Endothelial cell of umbilical vein (primary cell): ENCODE measurements around the gene CLCN6. TPM values are rescaled to one million over a fixed set of nuclear protein-coding genes. Genes with fewer than 3 reads are reported as not detected.

Source experiments
- BruUV-seq: library from RNA; stranded (reverse); fragments of 400-500 nt; replicated peaks from 2 replicates; lab custom pipeline; 2021; lab: Mats Ljungman, UMichigan
- CTCF ChIA-PET: fragments of 300-600, 350-600 bp; sonication (Branson Sonifier 250); formaldehyde crosslinking; loops from one replicate; lab custom pipeline; 2021; ENCODE audit warnings: antibody characterized with exemption, inconsistent platforms; lab: Charles Lee
- POLR2A ChIA-PET: fragments of 300-600, 350-600 bp; sonication (Branson Sonifier 250); formaldehyde crosslinking; loops from one replicate; lab custom pipeline; 2021; ENCODE audit warnings: antibody characterized with exemption, inconsistent platforms; lab: Charles Lee
- DNase-seq: peaks from one replicate; pipeline ENCODE4 v3.0.0-alpha.2; 2011; ENCODE audit warnings: low read depth, low spot score
- FAIRE-seq: peaks from 2 replicates; lab custom pipeline; 2011; peaks lifted over from hg19 to GRCh38; lab: Jason Lieb, UNC
- H2AFZ ChIP-seq: 2 replicates; pipeline ENCODE4 v1.6.0; 2012; ENCODE audit warnings: low read depth, low read length, control low read depth, inconsistent platforms
- H3K27ac ChIP-seq: 2 replicates; pipeline ENCODE4 v1.5.1; 2011; ENCODE audit warnings: low read depth, mild to moderate bottlenecking, control low read depth, low read length, moderate library complexity; ENCODE audit not compliant: insufficient read depth
- H3K27me3 ChIP-seq, 2 experiments: 2 replicates each; pipeline versions ENCODE4 v1.6.0 to v1.6.1; 2011; ENCODE audit warnings: low read length in 2 of 2, mixed read lengths in 1 of 2; ENCODE audit not compliant: control insufficient read depth in 2 of 2, insufficient read depth in 2 of 2
- H3K36me3 ChIP-seq, 2 experiments: 2 replicates in 1 of 2; 3 replicates in 1 of 2; pipeline ENCODE4 v1.5.1; 2011; ENCODE audit warnings: low read length in 2 of 2, mild to moderate bottlenecking in 1 of 2, moderate library complexity in 1 of 2; ENCODE audit not compliant: control insufficient read depth in 2 of 2, insufficient read depth in 2 of 2; ENCODE audit errors: extremely low read depth in 1 of 2
- H3K4me1 ChIP-seq: 3 replicates; pipeline ENCODE4 v1.5.1; 2011; ENCODE audit warnings: mild to moderate bottlenecking, low read length; ENCODE audit not compliant: control insufficient read depth, insufficient read depth; ENCODE audit errors: extremely low read depth
- H3K4me2 ChIP-seq: 2 replicates; pipeline ENCODE4 v1.6.1; 2011; ENCODE audit warnings: low read length, control low read depth, mixed read lengths; ENCODE audit not compliant: insufficient read depth
- H3K4me3 ChIP-seq, 3 experiments: fragments of 200-600 bp in 1 of 3; sonication (generic), shearing (Covaris generic) in 1 of 3; replicated peaks in 1 of 3; 2 replicates each; pipeline ENCODE4 v1.5.1; 2011 to 2016; ENCODE audit warnings: control low read depth in 3 of 3, low read length in 3 of 3, mild to moderate bottlenecking in 2 of 3, inconsistent platforms in 1 of 3, low read depth in 1 of 3, moderate library complexity in 1 of 3; ENCODE audit not compliant: insufficient read depth in 1 of 3
- H3K79me2 ChIP-seq: 2 replicates; pipeline ENCODE4 v1.6.0; 2012; ENCODE audit warnings: low read length, inconsistent platforms; ENCODE audit not compliant: control insufficient read depth, insufficient read depth
- H3K9ac ChIP-seq: replicated peaks from 2 replicates; pipeline ENCODE3; 2011; ENCODE audit warnings: low read length, control low read depth; ENCODE audit not compliant: insufficient read depth; ENCODE audit errors: extremely low read depth
- H3K9me1 ChIP-seq: replicated peaks from 3 replicates; pipeline ENCODE4 v1.6.0; 2011; ENCODE audit warnings: mild to moderate bottlenecking, low read length; ENCODE audit not compliant: control insufficient read depth, insufficient read depth; ENCODE audit errors: extremely low read depth
- H3K9me3 ChIP-seq: replicated peaks from 2 replicates; pipeline ENCODE4 v1.5.1; 2012; ENCODE audit warnings: low read length, inconsistent platforms; ENCODE audit not compliant: control insufficient read depth, insufficient read depth
- H4K20me1 ChIP-seq: replicated peaks from 2 replicates; pipeline ENCODE3; 2011; ENCODE audit warnings: mild to moderate bottlenecking, low read length; ENCODE audit not compliant: control insufficient read depth, insufficient read depth; ENCODE audit errors: extremely low read depth
- CTCF ChIP-seq, 2 donors: IDR thresholded peaks; 1 replicate in 1 of 2; 2 replicates in 1 of 2; pipeline ENCODE4 v1.5.1; 2011; ENCODE audit warnings: low read length in 2 of 2, mild to moderate bottlenecking in 2 of 2, moderate library complexity in 2 of 2, control low read depth in 1 of 2, inconsistent platforms in 1 of 2, low read depth in 1 of 2; ENCODE audit not compliant: insufficient read depth in 1 of 2; ENCODE audit errors: extremely low read depth in 1 of 2
- EZH2 ChIP-seq: IDR thresholded peaks from 2 replicates; pipeline ENCODE4 v1.6.1; 2012; ENCODE audit warnings: borderline replicate concordance, low read depth, mild to moderate bottlenecking, moderate library complexity, low read length, inconsistent platforms; ENCODE audit not compliant: severe bottlenecking
- FOS ChIP-seq: IDR thresholded peaks from 2 replicates; pipeline ENCODE4 v1.6.1; 2011; ENCODE audit warnings: mild to moderate bottlenecking, low read length, moderate library complexity, borderline replicate concordance; ENCODE audit not compliant: insufficient read depth
- GATA2 ChIP-seq: IDR thresholded peaks from 2 replicates; pipeline ENCODE4 v1.7.0; 2011; ENCODE audit warnings: low read depth, mild to moderate bottlenecking, moderate library complexity, mixed read lengths, low read length; ENCODE audit not compliant: insufficient read length, insufficient read depth
- JUN ChIP-seq: IDR thresholded peaks from 2 replicates; pipeline ENCODE4 v1.6.1; 2011; ENCODE audit warnings: borderline replicate concordance, low read depth; ENCODE audit not compliant: insufficient read length, insufficient read depth
- MYC ChIP-seq: IDR thresholded peaks from one replicate; pipeline ENCODE4 v1.6.1; 2011; ENCODE audit warnings: mild to moderate bottlenecking, low read depth, low read length
- POLR2A ChIP-seq: IDR thresholded peaks from 2 replicates; pipeline ENCODE4 v1.6.1; 2012; ENCODE audit warnings: low read depth, mild to moderate bottlenecking, control low read depth, low read length
- POLR2AphosphoS5 ChIP-seq: IDR thresholded peaks from 2 replicates; pipeline ENCODE4 v1.6.1; 2012; ENCODE audit warnings: low read depth, mild to moderate bottlenecking, control low read depth, low read length, moderate library complexity; ENCODE audit not compliant: insufficient read depth
- dilution Hi-C: fragments of 300-500 bp; cut with MboI; formaldehyde crosslinking; loops from one replicate; pipeline ENCODE4 v1.15.0; 2019; ENCODE audit warnings: low sequenced_read_pairs; ENCODE audit not compliant: extremely low pct_ligation_motif_present
- intact Hi-C: fragments of 100-400 bp; cut with micrococcal nuclease; formaldehyde crosslinking; loops from one replicate; pipeline ENCODE4 v1.10.0; 2022
- polyA plus RNA-seq, 4 experiments: library from polyadenylated mRNA; depleted of rRNA in 3 of 4; stranded (reverse) in 3 of 4; unstranded in 1 of 4; fragments of >200 nt; gene quantifications; 2 replicates each; pipeline versions ENCODE4 v1.2.1 to v1.2.3, GENCODE V29; 2011 to 2012; ENCODE audit warnings: missing spikeins in 1 of 4
- small RNA-seq: library from RNA; depleted of rRNA; stranded (forward); fragments of <200 nt; gene quantifications from one replicate; pipeline ENCODE3, GENCODE V24; 2012; ENCODE audit warnings: low replicate concordance, low read depth; ENCODE audit not compliant: insufficient read depth, insufficient read length
- total RNA-seq: library from RNA; stranded (reverse); gene quantifications from 2 replicates; pipeline ENCODE4 v1.2.3, GENCODE V29; 2021
- TF ChIP-seq, protein P1 (sequence below): IDR thresholded peaks from 2 replicates; pipeline ENCODE4 v1.6.1; 2011; ENCODE audit not compliant: insufficient read depth, insufficient read length

The CLCN6 gene
- total and polyA plus RNA-seq, 2 donors (not counting 3 experiments of a cell fraction or from before 2014, with no cell fraction given): 20.4 to 41.2 TPM

- Histone ChIP-seq H3K9ac (no peak overlapping the region), H3K79me2 (no peaks in the 10 kb centered on the region), H4K20me1 (no peaks in the 10 kb centered on the region), H3K4me2 (no peak overlapping the region), H3K27ac (no peak overlapping the region), H3K9me3 (no peaks in the 10 kb centered on the region), H3K9me1 (no peaks in the 10 kb centered on the region), H3K4me1 (no peaks in the 10 kb centered on the region), H3K27me3 (peaks cover 0 to 2% of the 10 kb centered on the region in 2 experiments), H3K4me3 (no peak overlapping the region), H3K36me3 (no peaks in the 10 kb centered on the region), H2AFZ (no peak overlapping the region)
- no TSS peak for BruUV-seq
- no peak for DNase-seq
- FAIRE-seq: no peak
- ChIA-PET CTCF (interaction anchor here (1.1 to 3.9 kb wide), 6 partner anchors 9 to 53 kb away, joined by 3 to 42 read pairs (median 4); no protein-coding TSS in a partner anchor), POLR2A (interaction anchor here (0.9 kb wide), 1 partner anchor 16 kb away, joined by 4 read pairs; no protein-coding TSS in a partner anchor)
- no peak for TF ChIP-seq GATA2
- no peak for TF ChIP-seq JUN
- no peak for TF ChIP-seq MYC
- TF ChIP-seq POLR2AphosphoS5: no peak
- no peak for TF ChIP-seq FOS
- no peak for TF ChIP-seq CTCF (IDR thresholded peaks at IDR 0.05; ENCODE audit: extremely low read depth in 1 of 2, insufficient read depth in 1 of 2, low read depth in 1 of 2, low read length in 2 of 2)
- no peak for TF ChIP-seq EZH2
- TF ChIP-seq, protein P1, sequence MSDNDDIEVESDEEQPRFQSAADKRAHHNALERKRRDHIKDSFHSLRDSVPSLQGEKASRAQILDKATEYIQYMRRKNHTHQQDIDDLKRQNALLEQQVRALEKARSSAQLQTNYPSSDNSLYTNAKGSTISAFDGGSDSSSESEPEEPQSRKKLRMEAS: no peak
- TF ChIP-seq POLR2A: no peak
- intact Hi-C loops: no loop called here
- dilution Hi-C loops: no loop called here
Observed at GRCh38 chr1:11891433-11892186, 85.6 kb downstream of the CLCN6 start.

Small RNAs within 50 kb of the gene (small RNA-seq; reads per million reads assigned to genes)
- gene RF02156: not detected
- not detected for gene RF02157
- gene RF02158: not detected

Other genes with a start within 250 kb of the CLCN6 start
- gene FBXO2, start 151.8 kb upstream of the CLCN6 start, total RNA-seq: 0.42 and 0.88 TPM in 2 replicates
- gene FBXO2, start 151.8 kb upstream of the CLCN6 start, polyA plus RNA-seq: 0.89 and 0.91 TPM in 2 replicates
- 14.5 and 16.8 TPM in 2 replicates for gene FBXO44, start 151.3 kb upstream of the CLCN6 start, total RNA-seq
- 22.5 and 29.8 TPM in 2 replicates for gene FBXO44, start 151.3 kb upstream of the CLCN6 start, polyA plus RNA-seq
- gene FBXO6, start 142.0 kb upstream of the CLCN6 start, total RNA-seq: 0.97 and 1.8 TPM in 2 replicates
- 6.4 and 8.5 TPM in 2 replicates for gene FBXO6, start 142.0 kb upstream of the CLCN6 start, polyA plus RNA-seq
- gene MAD2L2, start 125.0 kb upstream of the CLCN6 start, total RNA-seq: 35.9 and 39.5 TPM in 2 replicates
- 74.2 and 98.7 TPM in 2 replicates for gene MAD2L2, start 125.0 kb upstream of the CLCN6 start, polyA plus RNA-seq
- 2.6 and 3.2 TPM in 2 replicates for gene DRAXIN, start 114.5 kb upstream of the CLCN6 start, total RNA-seq
- 0.44 and 0.49 TPM in 2 replicates for gene DRAXIN, start 114.5 kb upstream of the CLCN6 start, polyA plus RNA-seq
- gene AGTRAP, start 70.1 kb upstream of the CLCN6 start, total RNA-seq: 40.3 and 41.6 TPM in 2 replicates
- 101 and 145 TPM in 2 replicates for gene AGTRAP, start 70.1 kb upstream of the CLCN6 start, polyA plus RNA-seq
- gene C1orf167, start 44.0 kb upstream of the CLCN6 start, total RNA-seq: not detected in 2 replicates
- gene C1orf167, start 44.0 kb upstream of the CLCN6 start, polyA plus RNA-seq: not detected in 2 replicates
- gene MTHFR, start 227 bp upstream of the CLCN6 start, total RNA-seq: 25.3 and 26.5 TPM in 2 replicates
- gene MTHFR, start 227 bp upstream of the CLCN6 start, polyA plus RNA-seq: 13.8 and 14.8 TPM in 2 replicates
- gene NPPA, start 41.6 kb downstream of the CLCN6 start, total RNA-seq: not detected in 2 replicates
- not detected in 2 replicates for gene NPPA, start 41.6 kb downstream of the CLCN6 start, polyA plus RNA-seq
- not detected in 2 replicates for gene NPPB, start 52.8 kb downstream of the CLCN6 start, total RNA-seq
- not detected in 2 replicates for gene NPPB, start 52.8 kb downstream of the CLCN6 start, polyA plus RNA-seq
- gene KIAA2013, start 120.2 kb downstream of the CLCN6 start, total RNA-seq: 52.9 and 56.1 TPM in 2 replicates
- gene KIAA2013, start 120.2 kb downstream of the CLCN6 start, polyA plus RNA-seq: 137 and 194 TPM in 2 replicates
- 245 and 260 TPM in 2 replicates for gene PLOD1, start 128.5 kb downstream of the CLCN6 start, total RNA-seq
- gene PLOD1, start 128.5 kb downstream of the CLCN6 start, polyA plus RNA-seq: 412 and 424 TPM in 2 replicates
- gene MFN2, start 174.3 kb downstream of the CLCN6 start, total RNA-seq: 66.6 and 82.4 TPM in 2 replicates
- 41.8 and 51.4 TPM in 2 replicates for gene MFN2, start 174.3 kb downstream of the CLCN6 start, polyA plus RNA-seq
- gene MIIP, start 213.3 kb downstream of the CLCN6 start, total RNA-seq: 30.1 and 32.3 TPM in 2 replicates
- 39.1 and 52.1 TPM in 2 replicates for gene MIIP, start 213.3 kb downstream of the CLCN6 start, polyA plus RNA-seq